Amniotic epithelial cell (primary cell): Measurements from ENCODE around the gene ARHGEF19.
"Not testable (repeated sequence)": the region's sequence is repeated elsewhere in the genome, so short reads cannot be mapped to it uniquely, and the experiment has no call there.

ENCODE experiments used
- DNase-seq: peaks from one replicate; pipeline ENCODE4 v3.0.0-alpha.2; 2010; ENCODE audit warnings: low read depth

ARHGEF19 gene

GRCh38 chr1:16181887-16182719 is 30.3 kb downstream of the ARHGEF19 start:
- DNase-seq, result peak; percentile 94

- DNase-seq, result no peak
These were observed 32.1 kb downstream of the ARHGEF19 start for GRCh38 chr1:16180291-16180824.

- no peak for DNase-seq
These were observed 33.6 kb downstream of the ARHGEF19 start for GRCh38 chr1:16178596-16179497.

- DNase-seq, result no peak
These were observed 35.1 kb downstream of the ARHGEF19 start for GRCh38 chr1:16177306-16177705.

- DNase-seq, result no peak
These were observed 35.8 kb downstream of the ARHGEF19 start for GRCh38 chr1:16176653-16177052.

GRCh38 chr1:16175610-16176553 is 36.6 kb downstream of the ARHGEF19 start:
- DNase-seq, result peak; percentile 79

GRCh38 chr1:16174886-16175598 is 37.4 kb downstream of the ARHGEF19 start:
- DNase-seq, result no peak

- DNase-seq, result no peak
These were observed 38.1 kb downstream of the ARHGEF19 start for GRCh38 chr1:16174261-16174868.

- peak; percentile 78 for DNase-seq
These were observed 38.8 kb downstream of the ARHGEF19 start for GRCh38 chr1:16173447-16174260.

GRCh38 chr1:16172964-16173446 is 39.4 kb downstream of the ARHGEF19 start:
- peak; percentile 80 for DNase-seq

- DNase-seq, result no peak
These were observed 40.1 kb downstream of the ARHGEF19 start for GRCh38 chr1:16172218-16172830.

GRCh38 chr1:16171314-16172151 is 40.9 kb downstream of the ARHGEF19 start:
- DNase-seq, result no peak

GRCh38 chr1:16170283-16170673 is 42.2 kb downstream of the ARHGEF19 start:
- DNase-seq, result no peak

- DNase-seq, result no peak
These were observed 43.7 kb downstream of the ARHGEF19 start for GRCh38 chr1:16168622-16169360.

- not testable (repeated sequence) for DNase-seq
These were observed 44.3 kb downstream of the ARHGEF19 start for GRCh38 chr1:16168144-16168495.

GRCh38 chr1:16167331-16168143 is 44.9 kb downstream of the ARHGEF19 start:
- no peak for DNase-seq
